ENCODE data around the gene FADD. TPM values are rescaled to one million over a fixed set of nuclear protein-coding genes. Genes with fewer than 3 reads are reported as not detected.
"Not testable (repeated sequence)": the region's sequence is repeated elsewhere in the genome, so short reads cannot be mapped to it uniquely, and the experiment has no call there.

The FADD gene
- total RNA-seq, 1 donor from 2014 or later, result 12.3 TPM

DNA sequence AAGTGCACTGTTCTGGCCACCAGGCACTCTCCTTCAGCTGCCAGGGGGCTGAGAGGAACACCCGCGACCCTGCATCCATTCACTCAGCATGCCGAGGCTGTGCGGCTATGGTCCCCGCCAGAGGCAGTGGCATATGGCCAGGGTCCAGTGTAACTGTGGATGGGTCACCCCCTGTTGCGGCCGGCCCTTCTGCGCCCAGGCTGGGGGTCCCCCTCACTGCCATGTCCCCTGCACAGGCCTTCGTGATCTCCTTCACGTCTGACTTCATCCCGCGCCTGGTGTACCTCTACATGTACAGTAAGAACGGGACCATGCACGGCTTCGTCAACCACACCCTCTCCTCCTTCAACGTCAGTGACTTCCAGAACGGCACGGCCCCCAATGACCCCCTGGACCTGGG is 20.8 kb upstream of the FADD start:
- no peak for DNase-seq

DNA sequence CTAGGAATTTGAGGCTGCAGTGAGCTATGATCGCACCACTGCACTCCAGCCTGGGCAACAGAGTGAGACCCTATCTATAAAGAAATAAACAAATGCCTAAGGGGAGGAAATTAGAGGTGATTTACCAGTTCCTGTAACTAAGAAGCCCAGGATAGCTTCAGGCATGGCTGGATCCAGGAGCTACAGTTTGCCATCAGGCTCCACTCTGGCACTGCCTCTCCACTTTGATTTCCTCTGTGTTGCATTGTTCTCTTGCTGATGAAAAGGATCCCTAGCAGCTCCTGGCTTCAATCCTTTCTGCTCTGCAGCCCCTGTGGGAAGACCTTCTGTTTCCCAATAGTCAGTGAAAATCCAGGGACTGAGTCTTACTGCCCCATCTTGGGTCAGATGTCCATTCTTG is 20.1 kb upstream of the FADD start:
- no peak for DNase-seq

DNA sequence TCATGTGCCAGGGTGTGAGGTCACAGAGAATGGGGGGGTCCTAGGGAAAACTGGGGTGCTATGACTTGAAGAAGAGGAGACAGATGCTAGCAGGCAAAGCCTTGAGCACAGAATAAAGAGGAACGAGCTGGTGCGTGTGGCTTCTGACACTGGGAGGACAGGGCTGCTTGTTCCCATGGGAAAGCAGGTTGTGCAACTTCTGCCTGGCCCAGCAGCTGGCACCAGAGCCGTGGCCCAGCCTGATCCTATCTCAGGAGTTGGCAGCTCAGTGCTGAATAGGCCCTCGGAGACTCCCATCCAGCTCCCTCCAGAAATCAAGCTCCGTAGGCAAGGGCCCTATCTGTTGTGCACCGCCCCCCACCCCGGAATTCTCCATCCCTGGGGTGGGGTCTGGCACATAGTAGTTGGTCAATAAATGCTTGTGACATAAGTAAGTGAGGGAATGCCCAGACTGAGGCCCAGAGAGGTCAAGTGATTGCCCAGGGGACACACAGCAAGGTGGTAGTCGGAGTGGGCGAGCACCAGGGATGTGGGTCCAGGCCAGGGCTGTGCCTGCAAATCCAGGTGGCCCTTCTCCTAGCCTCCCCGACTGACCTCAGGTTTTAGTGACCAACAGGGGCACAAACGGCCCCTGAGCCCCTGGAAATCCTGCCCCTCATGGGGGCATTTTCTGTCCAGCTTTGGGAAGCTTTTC is 19.5 kb upstream of the FADD start:
- no peak for DNase-seq

DNA sequence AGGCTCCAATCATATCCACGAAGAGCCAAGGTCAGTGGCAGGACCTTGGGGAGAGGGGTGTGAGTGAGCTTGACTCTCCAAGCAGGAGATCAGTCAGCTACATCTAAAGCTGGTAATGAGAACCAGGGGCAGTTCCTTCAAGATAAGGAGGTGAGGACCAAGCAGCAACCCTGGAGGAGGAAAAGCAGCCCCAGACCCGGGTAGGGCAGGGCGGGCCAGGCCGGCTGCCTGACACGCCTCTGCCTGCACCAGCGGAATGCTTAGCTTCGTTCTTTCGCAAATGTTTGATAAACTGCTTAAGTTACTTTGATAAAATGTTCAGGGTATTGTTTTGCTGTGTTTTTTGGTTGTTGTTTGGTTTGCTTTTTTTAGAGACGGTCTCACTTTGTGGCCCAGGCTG is 18.7 kb upstream of the FADD start:
- DNase-seq, result no peak

DNA sequence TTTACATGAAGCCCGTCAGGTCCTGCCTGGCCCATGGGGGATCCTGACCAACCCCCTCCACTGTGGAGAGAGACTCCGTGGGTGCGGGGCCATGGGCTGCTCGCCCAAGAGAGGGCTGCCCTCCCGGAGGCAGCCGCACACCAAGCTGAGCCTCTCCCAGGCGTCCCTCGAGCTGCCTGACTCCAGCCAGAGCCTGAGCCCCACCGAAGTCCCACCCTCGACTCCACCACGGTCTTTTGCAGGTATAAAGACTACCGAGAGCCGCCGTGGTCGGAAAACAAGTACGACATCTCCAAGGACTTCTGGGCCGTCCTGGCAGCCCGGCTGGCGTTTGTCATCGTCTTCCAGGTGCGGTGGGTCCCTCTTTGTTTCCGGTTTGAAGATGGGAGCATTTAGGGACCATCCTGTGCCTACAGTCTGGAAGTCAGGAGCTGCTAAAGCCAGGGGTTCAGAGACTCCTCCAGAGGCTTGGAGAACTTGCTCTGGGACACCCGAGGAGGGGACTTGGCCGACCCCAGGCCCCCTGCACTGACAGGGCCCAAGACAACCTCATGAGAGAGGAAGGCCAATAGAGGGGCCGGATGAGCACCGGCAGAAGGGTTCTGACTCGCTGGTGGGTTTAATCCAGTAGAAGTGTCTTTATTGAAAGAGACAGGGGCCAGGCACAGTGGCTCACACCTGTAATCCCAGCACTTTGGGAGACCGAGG is 17.6 kb upstream of the FADD start:
- no peak for DNase-seq

DNA sequence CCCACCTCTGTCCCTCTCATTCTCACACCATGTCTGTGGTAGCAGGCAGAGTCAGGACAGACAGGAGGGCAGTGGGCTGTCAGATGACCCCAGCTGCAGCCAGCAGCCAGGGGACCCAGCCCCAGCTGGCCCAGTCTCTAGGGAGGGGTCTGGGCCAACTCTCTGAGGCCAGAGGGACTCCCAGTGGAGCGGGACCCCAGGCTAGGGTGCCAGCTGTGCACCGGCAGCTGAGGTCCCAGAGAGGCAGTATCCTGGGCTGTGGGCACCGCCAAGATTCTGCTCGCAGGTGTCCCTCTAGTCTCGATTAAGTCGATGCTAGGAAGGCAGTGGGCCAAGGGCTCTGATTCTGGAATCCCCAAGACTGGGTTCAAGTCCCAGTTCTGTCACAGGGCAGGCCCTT is 16.7 kb upstream of the FADD start:
- no peak for DNase-seq

DNA sequence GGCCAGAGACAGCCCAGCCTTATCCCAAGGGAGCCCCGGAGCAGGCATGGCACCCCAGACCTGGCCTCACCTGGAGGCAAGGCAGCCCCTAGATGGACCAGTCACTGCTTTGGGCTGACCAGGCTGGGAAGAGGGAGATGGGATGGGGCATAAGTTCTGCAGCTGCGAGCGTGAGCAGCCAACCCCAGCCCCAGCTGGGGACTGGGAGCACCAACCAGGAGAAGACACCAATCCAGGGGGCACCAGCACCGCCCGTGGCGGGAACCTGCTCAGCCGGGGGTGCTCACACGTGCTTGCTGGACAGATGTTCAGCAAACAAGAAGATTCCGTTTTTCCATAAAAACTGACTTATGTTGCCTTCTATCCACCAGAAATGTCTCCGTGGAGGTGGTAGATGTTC is 16.2 kb upstream of the FADD start:
- DNase-seq, result no peak

DNA sequence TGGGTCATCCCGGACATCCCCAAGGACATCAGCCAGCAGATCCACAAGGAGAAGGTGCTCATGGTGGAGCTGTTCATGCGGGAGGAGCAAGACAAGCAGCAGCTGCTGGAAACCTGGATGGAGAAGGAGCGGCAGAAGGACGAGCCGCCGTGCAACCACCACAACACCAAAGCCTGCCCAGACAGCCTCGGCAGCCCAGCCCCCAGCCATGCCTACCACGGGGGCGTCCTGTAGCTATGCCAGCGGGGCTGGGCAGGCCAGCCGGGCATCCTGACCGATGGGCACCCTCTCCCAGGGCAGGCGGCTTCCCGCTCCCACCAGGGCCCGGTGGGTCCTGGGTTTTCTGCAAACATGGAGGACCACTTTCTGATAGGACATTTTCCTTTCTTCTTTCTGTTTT is 15.3 kb upstream of the FADD start:
- DNase-seq, result no peak

DNA sequence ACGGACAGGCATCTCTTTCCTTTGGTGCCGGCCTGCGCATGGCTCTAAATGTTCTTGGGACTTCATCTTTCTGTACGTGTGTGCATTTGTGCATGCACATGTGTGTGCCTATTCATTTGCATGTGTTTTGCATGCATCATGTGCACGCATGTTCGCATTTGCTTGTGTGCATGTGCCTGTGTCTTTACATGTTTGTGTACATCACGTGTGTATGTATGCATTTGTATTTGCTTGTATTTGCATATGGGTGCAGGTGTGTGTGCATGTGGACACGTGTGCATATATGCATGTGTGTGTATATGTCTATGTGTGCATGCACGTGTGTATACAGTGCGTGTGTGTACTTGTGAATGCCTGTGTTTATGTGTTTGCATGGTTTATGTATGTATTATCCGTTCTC is 13.5 kb upstream of the FADD start:
- DNase-seq, result no peak

DNA sequence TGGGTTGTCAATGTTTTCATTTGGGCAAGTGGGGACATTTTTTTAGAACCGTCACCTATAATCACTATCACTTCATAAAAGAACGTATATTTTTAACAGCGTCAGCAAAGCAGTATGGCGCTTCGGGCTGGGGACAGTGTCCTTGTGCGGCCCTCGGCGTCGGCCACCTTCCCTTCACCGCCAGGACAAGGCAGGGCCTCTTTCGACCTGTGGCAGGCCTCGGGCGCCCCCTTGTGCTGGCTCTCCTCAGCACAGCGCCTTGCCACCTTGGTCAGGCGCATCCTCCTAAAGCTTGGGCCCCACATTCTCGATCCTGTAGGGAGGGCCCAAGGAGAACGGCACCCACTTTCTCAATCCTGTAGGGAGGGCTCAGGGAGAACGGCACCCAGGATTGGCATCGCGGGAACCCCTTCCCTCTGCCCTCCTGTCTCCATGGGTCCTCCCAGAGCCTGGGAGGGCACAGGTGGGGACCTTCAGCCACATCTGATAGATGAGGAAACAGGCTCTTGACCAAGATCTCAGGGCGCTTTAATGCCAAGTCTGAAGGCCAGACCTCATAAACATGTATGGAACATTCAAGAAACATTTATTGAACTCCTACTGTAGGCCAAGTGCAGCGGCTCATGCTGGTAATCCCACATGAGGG is 11.5 kb upstream of the FADD start:
- no peak for DNase-seq

DNA sequence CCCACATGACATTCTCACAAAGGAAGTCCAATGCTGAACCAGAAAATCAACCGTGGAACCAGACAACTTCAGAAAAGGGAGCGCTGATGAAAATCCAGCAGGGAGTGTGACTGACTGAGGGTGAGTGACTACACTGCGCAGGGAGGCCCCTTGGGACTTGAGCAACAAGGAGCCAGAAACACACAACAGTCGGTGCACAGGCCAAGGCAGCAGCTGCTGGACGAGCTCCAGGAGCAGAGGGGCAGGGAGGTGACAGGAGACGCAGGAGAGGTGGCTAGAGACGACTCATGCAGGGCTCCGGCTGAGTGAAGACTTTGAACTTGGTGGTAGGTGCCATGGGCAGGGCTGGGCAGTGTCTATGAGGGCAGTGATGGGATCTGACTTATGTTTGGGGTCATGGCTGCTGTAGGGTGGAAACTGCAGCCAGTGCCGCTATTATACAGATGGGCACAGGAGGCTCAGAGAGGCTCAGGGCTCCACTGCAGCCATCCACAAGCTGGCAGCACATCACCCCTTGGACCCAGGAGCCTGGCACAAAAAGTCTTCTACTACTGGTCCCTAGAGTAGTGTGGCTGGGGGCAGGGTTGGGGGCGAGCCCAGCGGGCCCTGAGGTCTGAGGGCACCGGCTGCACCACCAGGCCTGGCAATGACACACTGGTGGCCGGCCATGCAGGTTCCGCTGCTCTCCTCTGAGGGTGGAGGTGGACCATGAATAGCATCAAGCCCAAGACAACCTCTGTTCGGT is 10.3 kb upstream of the FADD start:
- no peak for DNase-seq

DNA sequence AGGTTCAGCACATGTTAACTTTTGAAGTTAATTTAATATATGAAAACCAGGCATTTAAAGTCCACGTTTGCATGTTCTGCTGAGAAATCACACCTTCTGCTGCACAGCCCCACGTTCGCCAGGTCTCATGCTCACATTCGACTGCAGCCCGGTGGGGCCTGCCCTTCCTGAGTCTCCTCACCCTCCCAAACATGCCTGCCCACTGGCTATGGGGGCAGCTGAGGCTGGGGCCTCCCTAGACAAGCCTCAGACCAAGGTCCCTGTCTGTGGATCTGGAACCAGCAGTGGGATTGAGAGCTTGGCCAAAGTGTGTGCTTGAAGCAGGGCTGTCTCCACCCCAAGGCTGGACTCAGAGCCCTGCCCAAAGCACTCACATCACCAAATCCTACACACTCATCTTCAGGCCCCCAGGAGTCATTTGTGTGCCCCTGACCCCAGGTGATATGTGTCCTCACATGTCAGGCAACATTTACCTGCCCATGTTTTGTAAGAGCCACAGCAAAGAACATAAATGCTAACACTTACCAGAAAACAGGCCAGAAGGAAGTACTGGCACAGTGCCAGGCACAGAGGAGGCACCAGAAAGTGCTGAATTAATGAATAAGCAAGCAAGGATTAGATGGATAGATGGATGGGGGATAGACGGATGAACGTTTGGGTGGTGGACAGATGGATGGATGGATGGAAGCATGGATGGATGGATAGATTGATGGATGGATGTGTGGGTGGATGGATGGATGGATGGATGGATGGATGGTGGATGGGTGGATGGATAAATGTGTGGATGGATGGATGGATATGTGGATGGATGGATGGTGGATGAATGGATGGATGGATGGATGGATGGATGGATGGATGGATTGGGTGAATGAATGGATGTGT is 9.4 kb upstream of the FADD start:
- no peak for DNase-seq

DNA sequence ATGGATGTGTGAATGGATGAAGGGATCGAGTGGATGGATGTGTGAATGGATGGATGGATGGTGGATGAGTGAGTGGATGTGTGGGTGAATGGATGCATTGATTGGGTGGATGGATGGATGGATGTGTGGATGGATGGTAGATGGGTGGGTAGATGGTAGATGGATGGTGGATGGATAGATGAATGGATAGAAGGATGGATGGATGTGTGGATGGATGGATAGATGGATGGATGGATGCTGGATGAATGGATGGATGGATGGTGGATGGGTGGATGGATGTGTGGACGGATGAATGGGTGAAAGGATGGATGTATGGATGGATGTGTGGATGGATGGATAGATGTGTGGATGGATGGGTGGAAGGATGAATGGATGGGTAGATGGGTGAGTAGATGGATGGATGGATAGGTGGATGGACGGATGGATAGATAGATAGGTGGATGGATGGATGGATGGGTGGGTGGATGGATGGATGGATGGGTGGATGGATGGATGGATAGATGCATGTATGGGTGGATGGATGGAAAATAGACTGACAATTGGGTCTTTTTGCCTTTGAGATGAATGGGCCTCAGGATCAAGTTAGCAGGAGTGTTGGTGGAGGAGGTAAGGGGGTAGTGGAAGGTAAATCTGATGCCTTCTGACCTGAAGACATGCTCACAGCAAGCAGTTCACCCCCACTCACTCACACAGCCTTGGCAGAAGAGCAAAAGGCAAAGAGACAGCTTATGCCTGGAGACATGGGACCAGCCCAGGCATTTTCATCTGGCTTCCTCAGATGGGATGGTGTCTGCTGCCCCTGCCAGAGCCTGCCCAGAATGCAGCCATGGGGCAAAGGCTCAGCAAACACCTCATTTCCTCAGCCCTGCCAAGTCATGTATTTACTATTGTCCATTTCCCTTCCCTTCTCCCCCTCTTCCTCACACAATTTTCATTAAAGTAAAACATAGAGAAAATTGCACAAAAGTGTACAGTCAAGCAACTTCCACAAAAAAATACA is 8.0 kb upstream of the FADD start:
- no peak for DNase-seq

DNA sequence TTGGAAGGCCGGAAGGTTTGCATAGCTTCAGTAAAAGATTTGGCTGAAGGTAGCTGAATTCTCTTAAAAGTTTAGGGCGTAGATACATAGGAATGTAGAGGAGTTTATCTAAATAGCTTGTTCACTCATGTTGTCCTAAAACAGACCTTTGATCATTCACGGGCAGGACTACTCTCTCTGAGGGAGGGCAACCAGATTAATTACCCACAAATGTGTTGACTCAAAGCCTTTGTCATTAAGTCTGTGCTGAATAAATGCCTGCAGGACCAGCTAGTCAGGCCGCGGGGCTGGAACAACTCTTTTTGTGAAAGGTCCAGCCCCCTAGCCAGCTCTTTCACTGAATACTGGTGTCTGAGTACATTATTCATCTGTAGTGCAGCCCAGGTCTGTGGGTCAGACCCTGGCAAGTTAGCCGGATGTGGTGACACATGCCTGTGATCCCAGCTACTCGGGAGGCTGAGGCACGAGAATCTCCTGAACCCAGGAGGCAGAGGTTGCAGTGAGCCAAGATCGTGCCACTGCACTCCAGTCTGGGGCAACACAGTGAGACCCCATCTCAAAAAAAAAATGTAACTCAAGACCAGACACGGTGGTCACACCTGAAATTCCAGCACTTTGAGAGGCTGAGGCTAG is 2.8 kb upstream of the FADD start:
- no peak for DNase-seq

DNA sequence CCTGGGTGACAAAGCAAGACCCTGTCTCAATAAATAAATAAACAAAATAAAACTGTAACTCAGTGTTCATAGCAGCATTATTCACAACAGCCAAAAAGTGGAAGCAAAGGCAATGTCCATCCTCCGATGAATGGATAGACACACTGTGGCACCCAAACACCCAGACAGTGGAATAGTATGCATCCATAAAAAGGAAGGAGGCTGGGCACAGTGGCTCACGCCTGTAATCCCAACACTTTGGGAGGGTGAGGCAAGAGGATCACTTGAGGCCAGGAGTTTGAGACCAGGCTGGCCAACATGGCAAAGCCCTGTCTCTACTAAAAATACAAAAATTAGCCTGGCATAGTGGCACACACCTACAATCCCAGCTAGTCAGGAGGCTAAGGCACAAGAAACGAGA is 2.0 kb upstream of the FADD start:
- DNase-seq, result not testable (repeated sequence)

DNA sequence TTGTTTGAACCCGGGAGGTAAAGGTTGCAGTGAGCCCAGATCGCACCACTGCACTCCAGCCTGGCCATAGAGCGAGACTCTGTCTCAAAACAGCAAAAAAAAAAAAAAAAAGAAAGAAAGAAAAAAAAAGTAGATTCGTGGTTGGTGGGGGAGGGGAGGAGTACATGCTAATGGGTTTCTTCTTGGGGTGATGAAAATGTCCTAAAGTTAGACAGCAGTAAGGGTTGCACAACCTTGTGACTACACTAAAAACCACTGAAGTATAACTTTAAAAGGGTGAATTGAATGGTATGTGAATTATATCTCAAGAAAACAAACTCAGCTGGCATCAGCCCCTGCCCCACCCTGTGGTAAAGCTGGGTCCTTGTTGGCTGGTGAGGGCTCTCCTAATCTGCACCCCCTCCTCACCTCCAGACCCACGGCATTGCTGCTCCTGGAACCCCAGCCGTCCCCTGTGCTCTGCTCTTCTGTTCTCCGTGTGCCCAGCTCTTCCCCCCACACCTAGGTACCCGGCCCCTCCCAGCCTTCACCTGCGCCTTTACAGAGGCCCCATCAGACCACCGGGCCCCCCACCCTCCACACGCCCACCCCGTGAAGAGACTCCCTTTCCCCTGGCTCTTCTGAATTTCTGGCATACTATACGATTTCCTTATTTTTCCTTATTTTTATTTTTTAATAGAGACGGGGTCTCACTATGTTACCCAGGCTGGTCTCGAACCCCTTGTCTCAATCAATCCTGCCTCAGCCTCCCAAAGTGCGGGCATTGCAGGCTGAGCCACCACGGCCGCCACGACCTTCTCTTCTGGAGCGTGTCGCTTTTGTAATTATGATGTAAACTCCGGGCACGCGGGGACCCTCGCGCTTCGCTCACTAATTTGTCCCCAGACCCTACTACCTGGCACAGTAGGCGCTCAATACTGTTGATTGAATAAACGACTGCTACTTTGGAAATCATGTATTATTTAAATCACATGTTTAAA is 924 bp upstream of the FADD start:
- no peak for DNase-seq

DNA sequence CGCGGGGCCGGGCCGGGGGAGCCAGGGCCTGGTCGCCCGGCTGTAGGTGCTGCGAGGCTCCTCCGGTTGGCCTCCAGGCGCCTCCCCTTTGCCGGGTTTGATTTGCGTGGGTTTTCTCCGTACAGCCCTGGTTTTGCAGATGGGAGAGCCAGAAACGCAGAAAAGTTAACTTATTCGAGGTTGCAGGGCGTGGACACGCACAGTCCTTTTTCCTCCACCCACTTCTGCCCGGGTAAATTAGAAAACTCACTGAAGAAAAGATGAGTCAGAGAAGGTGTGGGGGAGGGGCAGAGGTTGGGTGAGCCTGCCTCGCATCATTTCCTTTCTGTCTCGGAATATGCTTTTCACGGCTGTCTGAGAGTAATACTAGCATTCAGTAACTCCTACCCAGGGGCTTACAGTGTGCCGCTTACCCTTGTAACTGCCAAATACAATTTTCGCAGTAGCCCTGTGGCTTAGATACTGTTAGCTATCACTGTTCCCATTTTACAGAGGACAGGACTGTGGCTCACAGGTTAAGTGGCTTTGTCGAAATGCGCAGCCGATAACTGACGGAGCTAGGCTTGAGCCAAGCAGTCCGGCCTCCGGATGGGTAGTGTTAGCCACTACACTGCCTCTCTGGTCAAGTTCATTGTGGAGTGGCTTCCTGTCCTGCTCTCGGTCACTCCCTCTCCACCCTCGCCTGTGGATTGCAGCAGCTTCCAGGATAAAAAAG is 812 bp downstream of the FADD start:
- DNase-seq, result no peak

DNA sequence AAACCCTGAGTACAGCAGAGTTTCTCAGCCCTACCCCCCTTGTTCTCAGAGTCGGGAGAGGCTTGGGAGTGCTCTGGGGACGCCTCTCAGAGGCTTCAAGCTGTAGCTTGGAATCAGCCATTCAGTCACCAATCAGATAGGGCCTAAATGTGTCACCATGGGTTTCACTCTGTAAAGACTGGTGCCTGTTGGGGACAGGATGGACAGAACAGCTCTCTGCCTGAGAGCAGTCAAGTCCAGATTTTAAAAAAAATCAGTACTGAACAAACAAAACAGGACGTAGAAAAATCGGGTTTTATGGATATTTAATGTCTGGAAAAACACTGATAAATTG is 1.3 kb downstream of the FADD start:
- no peak for DNase-seq
